HepG2 (cell line): ENCODE results near the gene NELFB. TPM values are rescaled to one million over a fixed set of nuclear protein-coding genes. Genes with fewer than 3 reads are reported as not detected.

Experiments used
- ASH2L ChIP-seq: fragments of 300-600, 200-600 bp; sonication (generic); IDR thresholded peaks from 2 replicates; pipeline ENCODE4 v1.7.0; 2017; ENCODE audit warnings: low read depth, mild to moderate bottlenecking, moderate library complexity, mixed read lengths, low read length; ENCODE audit not compliant: insufficient read length
- CHD4 ChIP-seq: fragments of 200-600 bp; sonication (generic); IDR thresholded peaks from 2 replicates; pipeline ENCODE4 v1.7.0; 2017; ENCODE audit warnings: mild to moderate bottlenecking, low read length, borderline replicate concordance
- GPN1 ChIP-seq: sonication (generic); formaldehyde crosslinking; IDR thresholded peaks from 2 replicates; pipeline ENCODE4 v1.5.1; 2020; ENCODE audit warnings: missing genetic modification reagents, borderline replicate concordance
- IKZF5 ChIP-seq: IDR thresholded peaks from 2 replicates; pipeline ENCODE4 v1.6.1; 2018; ENCODE audit warnings: missing genetic modification reagents, mild to moderate bottlenecking, missing compliant biosample characterization
- MAFF ChIP-seq: IDR thresholded peaks from 2 replicates; pipeline ENCODE4 v1.6.1; 2011; ENCODE audit warnings: low read depth, low read length, improper control_type of control experiment
- SNAPC2 ChIP-seq: sonication (generic); formaldehyde crosslinking; IDR thresholded peaks from 2 replicates; pipeline ENCODE4 v1.8.1; 2022; ENCODE audit warnings: mild to moderate bottlenecking, missing genetic modification reagents
- ZFP1 ChIP-seq: IDR thresholded peaks from 2 replicates; pipeline ENCODE4 v1.6.1; 2016
- ZGPAT ChIP-seq: IDR thresholded peaks from 2 replicates; pipeline ENCODE4 v1.6.1; 2016; ENCODE audit warnings: mild to moderate bottlenecking
- ZNF275 ChIP-seq: sonication (generic); formaldehyde crosslinking; IDR thresholded peaks from 2 replicates; pipeline ENCODE4 v1.8.0; 2022; ENCODE audit warnings: missing genetic modification reagents, mild to moderate bottlenecking, inconsistent platforms, borderline replicate concordance
- ZNF350 ChIP-seq: sonication (generic); formaldehyde crosslinking; IDR thresholded peaks from 2 replicates; pipeline ENCODE4 v1.4.0; 2020; ENCODE audit warnings: mild to moderate bottlenecking, low read depth, missing genetic modification reagents, borderline replicate concordance
- ZNF569 ChIP-seq: sonication (generic); formaldehyde crosslinking; IDR thresholded peaks from 2 replicates; pipeline ENCODE4 v1.5.0; 2020; ENCODE audit warnings: mild to moderate bottlenecking, missing genetic modification reagents, moderate library complexity, borderline replicate concordance
- ZNF75D ChIP-seq: sonication (generic); formaldehyde crosslinking; IDR thresholded peaks from 2 replicates; pipeline ENCODE4 v1.8.1; 2023; ENCODE audit warnings: missing genetic modification reagents, mild to moderate bottlenecking, borderline replicate concordance
- ZNF768 ChIP-seq: sonication (generic); formaldehyde crosslinking; IDR thresholded peaks from 2 replicates; pipeline ENCODE4 v1.4.0; 2020; ENCODE audit warnings: missing genetic modification reagents
- ZNF883 ChIP-seq: sonication (generic); formaldehyde crosslinking; IDR thresholded peaks from 2 replicates; pipeline ENCODE4 v1.5.1; 2020; ENCODE audit warnings: mild to moderate bottlenecking, missing genetic modification reagents; ENCODE audit errors: not compliant biosample characterization
- polyA plus RNA-seq, 8 experiments: library from polyadenylated mRNA; depleted of rRNA in 3 of 8; stranded (reverse) in 7 of 8; unstranded in 1 of 8; fragments of >200 nt; fragmentation: Illumina TruSeq in 4 of 8; extraction: Trizol in 4 of 8; gene quantifications; 2 replicates each; pipeline versions ENCODE4 v1.2.1 to v1.2.3, GENCODE V29; 2011 to 2016; ENCODE audit warnings: low read depth in 4 of 8, missing spikeins in 1 of 8, mixed read lengths in 1 of 8; ENCODE audit not compliant: insufficient read depth in 1 of 8
- total RNA-seq, 5 experiments: library from RNA; depleted of rRNA; stranded (reverse); fragments of >200 nt; fragmentation: Illumina TruSeq; extraction: Trizol; gene quantifications; 2 replicates each; pipeline ENCODE4 v1.2.3, GENCODE V29; 2016; ENCODE audit warnings: low read depth in 1 of 5
- TF ChIP-seq, protein P1 (sequence below): sonication (generic); formaldehyde crosslinking; IDR thresholded peaks from 2 replicates; pipeline ENCODE4 v1.5.0; 2020; ENCODE audit warnings: missing genetic modification reagents
- TF ChIP-seq, protein P2 (sequence below): sonication (generic); formaldehyde crosslinking; IDR thresholded peaks from 2 replicates; pipeline ENCODE4 v1.4.0; 2020; ENCODE audit warnings: missing genetic modification reagents, borderline replicate concordance
- TF ChIP-seq, protein P3 (sequence below): IDR thresholded peaks from 2 replicates; pipeline ENCODE4 v1.6.1; 2016; ENCODE audit warnings: low read depth, control low read depth

The NELFB gene
- total and polyA plus RNA-seq, 2 of the 13 experiments (the other 11 are each of a cell fraction or from before 2014, with no cell fraction given): 26.5 to 45.8 TPM

GRCh38 chr9:137319011-137319738 lies 64.0 kb downstream of the NELFB start (continued):
- TF ChIP-seq ZNF275 (CRISPR knock-in tag) (no peak), ZNF350 (no peak), ZNF569 (CRISPR knock-in tag) (no peak), ZFP1 (CRISPR knock-in tag) (no peak), CHD4 (no peak), SNAPC2 (CRISPR knock-in tag) (no peak), ZGPAT (CRISPR knock-in tag) (no peak), ASH2L (no peak), ZNF883 (CRISPR knock-in tag) (no peak), GPN1 (CRISPR knock-in tag) (no peak), MAFF (no peak), IKZF5 (CRISPR knock-in tag) (no peak), ZNF768 (CRISPR knock-in tag) (0 out of 2 replicates have a peak, but pooled peaks have one; percentile 20), ZNF75D (no peak)
- TF ChIP-seq, protein P1, sequence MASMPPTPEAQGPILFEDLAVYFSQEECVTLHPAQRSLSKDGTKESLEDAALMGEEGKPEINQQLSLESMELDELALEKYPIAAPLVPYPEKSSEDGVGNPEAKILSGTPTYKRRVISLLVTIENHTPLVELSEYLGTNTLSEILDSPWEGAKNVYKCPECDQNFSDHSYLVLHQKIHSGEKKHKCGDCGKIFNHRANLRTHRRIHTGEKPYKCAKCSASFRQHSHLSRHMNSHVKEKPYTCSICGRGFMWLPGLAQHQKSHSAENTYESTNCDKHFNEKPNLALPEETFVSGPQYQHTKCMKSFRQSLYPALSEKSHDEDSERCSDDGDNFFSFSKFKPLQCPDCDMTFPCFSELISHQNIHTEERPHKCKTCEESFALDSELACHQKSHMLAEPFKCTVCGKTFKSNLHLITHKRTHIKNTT: no peak
- TF ChIP-seq, protein P2, sequence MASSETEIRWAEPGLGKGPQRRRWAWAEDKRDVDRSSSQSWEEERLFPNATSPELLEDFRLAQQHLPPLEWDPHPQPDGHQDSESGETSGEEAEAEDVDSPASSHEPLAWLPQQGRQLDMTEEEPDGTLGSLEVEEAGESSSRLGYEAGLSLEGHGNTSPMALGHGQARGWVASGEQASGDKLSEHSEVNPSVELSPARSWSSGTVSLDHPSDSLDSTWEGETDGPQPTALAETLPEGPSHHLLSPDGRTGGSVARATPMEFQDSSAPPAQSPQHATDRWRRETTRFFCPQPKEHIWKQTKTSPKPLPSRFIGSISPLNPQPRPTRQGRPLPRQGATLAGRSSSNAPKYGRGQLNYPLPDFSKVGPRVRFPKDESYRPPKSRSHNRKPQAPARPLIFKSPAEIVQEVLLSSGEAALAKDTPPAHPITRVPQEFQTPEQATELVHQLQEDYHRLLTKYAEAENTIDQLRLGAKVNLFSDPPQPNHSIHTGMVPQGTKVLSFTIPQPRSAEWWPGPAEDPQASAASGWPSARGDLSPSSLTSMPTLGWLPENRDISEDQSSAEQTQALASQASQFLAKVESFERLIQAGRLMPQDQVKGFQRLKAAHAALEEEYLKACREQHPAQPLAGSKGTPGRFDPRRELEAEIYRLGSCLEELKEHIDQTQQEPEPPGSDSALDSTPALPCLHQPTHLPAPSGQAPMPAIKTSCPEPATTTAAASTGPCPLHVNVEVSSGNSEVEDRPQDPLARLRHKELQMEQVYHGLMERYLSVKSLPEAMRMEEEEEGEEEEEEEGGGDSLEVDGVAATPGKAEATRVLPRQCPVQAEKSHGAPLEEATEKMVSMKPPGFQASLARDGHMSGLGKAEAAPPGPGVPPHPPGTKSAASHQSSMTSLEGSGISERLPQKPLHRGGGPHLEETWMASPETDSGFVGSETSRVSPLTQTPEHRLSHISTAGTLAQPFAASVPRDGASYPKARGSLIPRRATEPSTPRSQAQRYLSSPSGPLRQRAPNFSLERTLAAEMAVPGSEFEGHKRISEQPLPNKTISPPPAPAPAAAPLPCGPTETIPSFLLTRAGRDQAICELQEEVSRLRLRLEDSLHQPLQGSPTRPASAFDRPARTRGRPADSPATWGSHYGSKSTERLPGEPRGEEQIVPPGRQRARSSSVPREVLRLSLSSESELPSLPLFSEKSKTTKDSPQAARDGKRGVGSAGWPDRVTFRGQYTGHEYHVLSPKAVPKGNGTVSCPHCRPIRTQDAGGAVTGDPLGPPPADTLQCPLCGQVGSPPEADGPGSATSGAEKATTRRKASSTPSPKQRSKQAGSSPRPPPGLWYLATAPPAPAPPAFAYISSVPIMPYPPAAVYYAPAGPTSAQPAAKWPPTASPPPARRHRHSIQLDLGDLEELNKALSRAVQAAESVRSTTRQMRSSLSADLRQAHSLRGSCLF: no peak
- TF ChIP-seq, protein P3, sequence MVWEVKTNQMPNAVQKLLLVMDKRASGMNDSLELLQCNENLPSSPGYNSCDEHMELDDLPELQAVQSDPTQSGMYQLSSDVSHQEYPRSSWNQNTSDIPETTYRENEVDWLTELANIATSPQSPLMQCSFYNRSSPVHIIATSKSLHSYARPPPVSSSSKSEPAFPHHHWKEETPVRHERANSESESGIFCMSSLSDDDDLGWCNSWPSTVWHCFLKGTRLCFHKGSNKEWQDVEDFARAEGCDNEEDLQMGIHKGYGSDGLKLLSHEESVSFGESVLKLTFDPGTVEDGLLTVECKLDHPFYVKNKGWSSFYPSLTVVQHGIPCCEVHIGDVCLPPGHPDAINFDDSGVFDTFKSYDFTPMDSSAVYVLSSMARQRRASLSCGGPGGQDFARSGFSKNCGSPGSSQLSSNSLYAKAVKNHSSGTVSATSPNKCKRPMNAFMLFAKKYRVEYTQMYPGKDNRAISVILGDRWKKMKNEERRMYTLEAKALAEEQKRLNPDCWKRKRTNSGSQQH (CRISPR knock-in tag): no peak
